HG03064 (cell line): ENCODE data around the gene CCDC152.
"Not testable (repeated sequence)": the region's sequence is repeated elsewhere in the genome, so short reads cannot be mapped to it uniquely, and the experiment has no call there.

Source experiments
- ATAC-seq: cut with Tn5 transposase; IDR thresholded peaks from one replicate; pipeline ENCODE4 v1.9.1; 2021; ENCODE audit warnings: low read depth; ENCODE audit not compliant: unreplicated experiment

CCDC152 gene

DNA sequence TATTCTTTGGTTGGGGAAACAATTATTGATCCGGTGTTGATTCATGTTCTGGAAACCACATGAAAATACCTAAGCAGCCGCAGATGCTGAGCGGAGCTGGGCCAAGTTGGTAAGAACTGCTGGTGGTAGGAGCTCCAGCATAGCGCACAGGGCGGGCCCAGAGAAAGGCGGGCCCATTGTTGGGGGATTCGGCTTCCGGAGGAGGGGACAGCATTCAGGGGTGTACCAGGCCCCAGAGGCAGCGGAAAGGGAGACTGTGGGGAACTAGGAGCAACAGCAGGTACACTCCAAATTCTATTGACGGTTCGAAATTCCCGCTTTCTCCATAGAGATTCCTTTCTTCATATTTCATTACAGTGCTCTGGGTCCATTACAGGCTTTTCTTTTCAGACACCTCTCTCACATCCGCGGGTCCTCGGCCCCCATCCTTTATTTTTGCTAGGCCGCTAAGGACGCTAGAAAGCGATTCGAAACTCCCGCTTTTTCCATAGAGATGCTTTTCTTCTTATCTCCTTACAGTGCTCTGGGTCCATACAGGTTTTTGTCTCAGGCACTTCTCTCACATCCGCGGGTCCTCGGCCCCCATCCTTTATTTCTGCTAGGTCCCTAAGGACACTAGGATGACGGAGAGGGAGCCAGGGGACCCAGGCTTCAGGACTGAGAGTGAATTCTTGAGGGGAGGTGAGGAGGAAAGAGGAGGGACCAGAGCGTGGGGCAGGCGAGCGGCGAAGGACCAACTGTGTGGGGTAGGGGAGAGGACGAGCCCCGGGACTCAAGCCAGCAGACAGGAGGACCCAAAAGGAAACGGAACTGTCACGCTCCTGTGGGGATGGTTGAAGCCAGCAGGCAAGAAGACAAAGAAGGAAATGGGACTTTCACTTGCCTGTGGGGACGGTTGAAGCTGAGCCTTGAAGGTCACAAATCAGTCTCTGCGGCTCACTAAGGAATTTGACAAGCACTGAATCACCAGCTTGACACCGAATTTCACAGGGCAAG, at the start of gene CCDC152:
TSS of gene CCDC152 (plus strand) at position 213 of the 996 bp plus-strand sequence. CDS start 2,304 bp downstream, outside the sequence.
- peak; percentile 74 for ATAC-seq

GRCh38 chr5:42715785-42716184, 40.8 kb upstream of the CCDC152 start:
- ATAC-seq = no peak

DNA sequence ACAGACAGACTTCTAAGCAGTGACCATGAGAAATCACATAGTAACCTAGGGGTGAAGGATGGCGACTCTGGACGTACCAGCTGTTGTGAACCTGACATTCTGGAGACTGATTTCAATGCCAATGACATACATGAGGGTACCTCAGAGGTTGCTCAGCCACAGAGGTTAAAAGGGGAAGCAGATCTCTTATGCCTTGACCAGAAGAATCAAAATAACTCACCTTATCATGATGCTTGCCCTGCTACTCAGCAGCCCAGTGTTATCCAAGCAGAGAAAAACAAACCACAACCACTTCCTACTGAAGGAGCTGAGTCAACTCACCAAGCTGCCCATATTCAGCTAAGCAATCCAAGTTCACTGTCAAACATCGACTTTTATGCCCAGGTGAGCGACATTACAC, 38.0 kb upstream of the CCDC152 start:
- peak; percentile 81 for ATAC-seq

DNA sequence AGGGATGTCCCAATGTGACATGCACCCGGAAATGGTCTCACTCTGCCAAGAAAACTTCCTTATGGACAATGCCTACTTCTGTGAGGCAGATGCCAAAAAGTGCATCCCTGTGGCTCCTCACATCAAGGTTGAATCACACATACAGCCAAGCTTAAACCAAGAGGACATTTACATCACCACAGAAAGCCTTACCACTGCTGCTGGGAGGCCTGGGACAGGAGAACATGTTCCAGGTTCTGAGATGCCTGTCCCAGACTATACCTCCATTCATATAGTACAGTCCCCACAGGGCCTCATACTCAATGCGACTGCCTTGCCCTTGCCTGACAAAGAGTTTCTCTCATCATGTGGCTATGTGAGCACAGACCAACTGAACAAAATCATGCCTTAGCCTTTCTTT, 37.6 kb upstream of the CCDC152 start:
- ATAC-seq = peak; percentile 20

DNA sequence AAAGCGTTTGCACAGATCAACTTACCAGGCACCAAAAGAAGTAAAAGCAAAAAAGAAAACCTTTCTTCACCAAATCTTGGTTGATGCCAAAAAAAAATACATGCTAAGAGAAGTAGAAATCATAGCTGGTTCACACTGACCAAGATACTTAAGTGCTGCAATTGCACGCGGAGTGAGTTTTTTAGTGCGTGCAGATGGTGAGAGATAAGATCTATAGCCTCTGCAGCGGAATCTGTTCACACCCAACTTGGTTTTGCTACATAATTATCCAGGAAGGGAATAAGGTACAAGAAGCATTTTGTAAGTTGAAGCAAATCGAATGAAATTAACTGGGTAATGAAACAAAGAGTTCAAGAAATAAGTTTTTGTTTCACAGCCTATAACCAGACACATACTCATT, 36.4 kb upstream of the CCDC152 start:
- no peak for ATAC-seq

DNA sequence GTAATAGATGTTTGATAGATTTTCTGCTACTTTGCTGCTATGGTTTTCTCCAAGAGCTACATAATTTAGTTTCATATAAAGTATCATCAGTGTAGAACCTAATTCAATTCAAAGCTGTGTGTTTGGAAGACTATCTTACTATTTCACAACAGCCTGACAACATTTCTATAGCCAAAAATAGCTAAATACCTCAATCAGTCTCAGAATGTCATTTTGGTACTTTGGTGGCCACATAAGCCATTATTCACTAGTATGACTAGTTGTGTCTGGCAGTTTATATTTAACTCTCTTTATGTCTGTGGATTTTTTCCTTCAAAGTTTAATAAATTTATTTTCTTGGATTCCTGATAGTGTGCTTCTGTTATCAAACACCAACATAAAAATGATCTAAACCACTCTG, 35.1 kb upstream of the CCDC152 start:
- ATAC-seq = no peak

DNA sequence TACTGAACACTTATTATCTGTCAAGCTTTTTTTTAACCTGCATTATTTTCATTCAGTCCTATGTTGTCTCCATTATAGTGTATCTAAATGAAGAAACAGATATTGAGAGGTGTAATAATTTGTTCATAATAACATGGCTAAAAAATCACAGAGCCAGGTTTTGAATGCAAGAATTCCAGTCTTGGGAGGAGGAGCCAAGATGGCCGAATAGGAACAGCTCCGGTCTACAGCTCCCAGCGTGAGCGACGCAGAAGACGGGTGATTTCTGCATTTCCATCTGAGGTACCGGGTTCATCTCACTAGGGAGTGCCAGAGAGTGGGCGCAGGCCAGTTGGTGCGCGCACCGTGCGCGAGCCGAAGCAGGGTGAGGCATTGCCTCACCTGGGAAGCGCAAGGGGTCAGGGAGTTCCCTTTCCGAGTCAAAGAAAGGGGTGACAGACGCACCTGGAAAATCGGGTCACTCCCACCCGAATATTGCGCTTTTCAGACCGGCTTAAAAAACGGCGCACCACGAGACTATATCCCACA, 22.0 kb upstream of the CCDC152 start:
- not testable (repeated sequence) for ATAC-seq

DNA sequence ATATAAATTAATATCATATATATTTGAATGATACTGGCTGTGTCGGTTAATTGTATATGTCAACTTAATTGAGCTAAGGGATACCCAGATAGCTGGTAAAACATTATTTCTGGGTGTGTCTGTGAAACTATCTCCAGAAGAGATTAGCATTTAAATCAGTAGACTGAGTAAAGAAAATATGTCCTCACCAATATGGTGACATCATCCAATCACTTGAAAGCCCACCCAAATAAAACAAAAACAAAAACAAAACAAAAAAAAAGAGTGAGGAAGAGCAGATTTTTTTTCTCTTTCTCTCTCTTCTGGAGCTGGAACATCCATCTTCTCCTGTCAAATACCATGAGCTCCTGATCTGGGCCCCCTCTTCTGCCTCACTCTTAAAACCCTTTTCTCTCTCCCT, 15.7 kb upstream of the CCDC152 start:
- ATAC-seq = no peak

GRCh38 chr5:42745426-42745825, 11.2 kb upstream of the CCDC152 start:
- ATAC-seq = no peak

GRCh38 chr5:42745856-42746255, 10.8 kb upstream of the CCDC152 start:
- ATAC-seq = no peak

DNA sequence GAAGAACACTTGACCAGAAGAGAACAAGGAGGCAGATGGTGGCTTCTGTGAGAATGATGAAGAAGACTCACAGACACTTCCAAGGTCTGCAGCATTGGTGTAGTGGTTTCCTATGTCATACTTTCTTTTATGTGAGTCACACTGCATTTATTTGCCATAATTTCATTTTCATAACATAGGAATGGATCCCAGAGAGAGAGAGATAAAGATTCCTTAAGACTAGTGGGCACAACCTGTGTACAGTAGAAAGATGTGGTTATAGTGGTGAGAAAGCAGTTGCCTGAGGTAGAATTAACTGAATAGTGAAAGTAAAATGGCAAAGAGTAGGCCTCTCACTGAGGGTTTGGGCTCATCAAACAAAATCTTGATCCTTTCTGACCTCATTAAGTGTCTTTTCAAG, 7.6 kb upstream of the CCDC152 start:
- no peak for ATAC-seq

- no peak for ATAC-seq
Measured at GRCh38 chr5:42750507-42750906, 6.1 kb upstream of the CCDC152 start.

GRCh38 chr5:42751044-42751443, 5.6 kb upstream of the CCDC152 start:
- no peak for ATAC-seq

DNA sequence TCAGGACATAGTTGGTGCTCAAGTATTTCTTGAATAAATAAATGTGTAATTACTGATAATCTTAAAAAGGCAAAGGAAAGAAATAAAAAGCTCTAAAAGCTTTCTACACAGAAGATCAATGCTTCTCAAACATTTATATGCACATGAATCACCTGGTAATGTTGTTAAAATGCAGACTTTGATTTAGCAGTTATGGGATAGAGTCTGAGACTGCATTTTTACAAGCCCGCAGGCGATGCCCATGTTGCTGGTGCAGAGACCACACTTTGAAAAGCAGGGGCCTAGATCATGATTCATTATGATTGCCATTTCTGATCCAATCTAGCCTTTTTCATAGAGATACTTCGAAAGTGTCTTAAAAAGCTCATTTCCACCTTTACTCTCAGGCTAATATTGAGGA, 3.5 kb upstream of the CCDC152 start:
- no peak for ATAC-seq

GRCh38 chr5:42759456-42759855, 2.8 kb downstream of the CCDC152 start:
- ATAC-seq = no peak

GRCh38 chr5:42760426-42760825, 3.8 kb downstream of the CCDC152 start:
- no peak for ATAC-seq

DNA sequence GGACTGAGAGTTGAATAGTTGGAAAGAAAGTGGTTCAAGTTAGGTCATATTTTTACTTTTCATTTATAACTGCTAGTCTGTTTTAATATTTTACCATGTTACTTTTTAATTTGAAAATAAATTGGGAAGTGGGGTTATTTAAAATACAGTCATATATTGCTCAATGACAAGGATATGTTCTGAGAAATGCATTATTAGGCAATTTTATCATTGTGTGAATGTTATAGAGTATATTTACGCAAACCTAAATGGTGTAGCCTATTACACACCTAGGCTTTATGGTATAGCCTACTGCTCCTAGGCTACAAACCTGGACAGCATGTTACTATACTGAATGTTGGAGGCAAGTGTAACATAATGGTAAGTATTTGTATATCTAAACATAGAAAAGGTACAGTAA, 5.2 kb downstream of the CCDC152 start:
- ATAC-seq = no peak

DNA sequence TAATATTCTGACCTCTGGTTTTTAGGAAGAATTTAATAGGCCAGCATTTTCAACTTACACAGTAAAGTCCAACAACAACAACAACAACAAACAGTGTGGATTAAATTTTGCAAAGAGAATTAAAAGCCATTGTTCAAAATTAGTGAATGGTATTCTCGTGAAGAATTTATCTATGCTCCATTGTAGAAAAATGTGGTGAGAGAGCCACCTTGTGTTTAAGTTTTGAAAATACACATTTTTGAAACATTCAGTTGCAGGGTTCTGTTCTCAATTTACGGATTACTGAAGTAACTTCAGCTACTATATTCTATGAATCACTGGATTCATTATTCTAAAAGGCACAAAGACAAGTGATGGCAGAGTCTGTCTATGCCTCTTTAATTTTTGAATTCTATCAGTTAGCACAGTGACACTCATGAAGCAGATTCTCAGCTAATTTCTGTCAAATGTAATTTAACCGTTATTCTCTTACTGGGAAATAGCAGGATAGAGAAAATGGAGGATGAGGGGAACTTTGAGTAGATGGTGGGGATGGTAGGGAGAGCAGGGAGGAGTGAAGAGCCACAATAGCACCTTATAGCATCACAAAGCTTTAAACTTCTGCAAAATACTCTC, 11.0 kb downstream of the CCDC152 start:
- ATAC-seq = no peak

DNA sequence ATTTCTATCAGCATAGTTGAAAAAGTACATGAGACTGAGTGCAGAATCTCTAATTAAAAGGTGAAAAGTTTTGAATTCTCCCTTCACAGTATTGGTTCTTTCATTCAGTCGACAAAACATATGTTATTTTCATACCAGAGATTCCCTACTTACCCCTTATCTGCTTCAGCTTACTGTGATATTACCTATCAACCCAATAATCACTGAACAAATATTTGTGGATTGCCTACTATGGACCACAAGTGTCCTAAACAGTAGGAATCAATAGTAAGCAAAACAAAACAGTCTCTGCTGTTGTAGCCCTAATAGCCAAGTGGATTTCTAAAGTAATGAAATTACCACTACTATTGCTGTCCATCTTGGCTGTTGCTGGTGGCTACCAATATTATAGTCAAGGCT, 11.5 kb downstream of the CCDC152 start:
- no peak for ATAC-seq

- no peak for ATAC-seq
Measured at GRCh38 chr5:42770003-42770402, 13.4 kb downstream of the CCDC152 start.

DNA sequence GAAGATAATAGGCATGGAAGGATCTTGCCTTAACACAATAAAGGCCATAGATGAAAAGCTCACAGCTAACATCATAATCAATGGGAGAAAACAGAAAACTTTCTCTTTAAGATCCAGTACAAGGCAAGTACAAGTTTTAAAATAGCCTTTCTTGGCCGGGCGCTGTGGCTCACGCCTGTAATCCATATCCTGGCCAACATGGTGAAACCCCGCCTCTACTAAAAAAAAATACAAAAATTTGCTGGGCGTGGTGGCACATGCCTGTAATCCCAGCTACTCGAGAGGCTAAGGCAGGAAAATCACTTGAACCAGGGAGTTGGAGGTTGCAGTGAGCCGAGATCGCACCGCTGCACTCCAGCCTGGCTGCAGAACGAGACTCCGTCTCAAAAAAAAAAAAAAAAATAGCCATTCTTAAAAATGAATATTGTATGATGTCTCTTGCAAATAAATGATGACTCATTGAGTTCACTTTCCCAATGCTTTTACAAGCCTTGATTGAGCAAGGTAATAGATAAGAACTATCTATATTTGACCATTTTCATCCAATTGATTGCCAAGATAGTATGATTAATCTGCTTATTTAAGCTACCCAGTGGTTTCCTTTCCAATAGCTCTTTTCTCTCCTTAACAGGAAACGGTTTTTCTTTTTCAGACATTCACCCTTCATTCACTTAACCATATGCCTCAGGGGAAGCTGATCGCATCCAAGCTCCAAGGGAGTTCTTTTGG, 15.8 kb downstream of the CCDC152 start:
- ATAC-seq = no peak
